Hematopoietic multipotent progenitor cell treated with erythropoietin and hydrocortisone succinate and interleukin-3 and kit ligand, for 6 days (in vitro differentiated cells): ENCODE data around the gene CDH1.

ENCODE experiments used
- DNase-seq: peaks from one replicate; pipeline ENCODE4 v3.0.0-alpha.2; 2015

The CDH1 gene

GRCh38 chr16:68866933-68867332 lies 129.8 kb downstream of the CDH1 start:
- DNase-seq = no peak

GRCh38 chr16:68869492-68870088 lies 132.5 kb downstream of the CDH1 start:
- DNase-seq = peak; percentile 25

DNA sequence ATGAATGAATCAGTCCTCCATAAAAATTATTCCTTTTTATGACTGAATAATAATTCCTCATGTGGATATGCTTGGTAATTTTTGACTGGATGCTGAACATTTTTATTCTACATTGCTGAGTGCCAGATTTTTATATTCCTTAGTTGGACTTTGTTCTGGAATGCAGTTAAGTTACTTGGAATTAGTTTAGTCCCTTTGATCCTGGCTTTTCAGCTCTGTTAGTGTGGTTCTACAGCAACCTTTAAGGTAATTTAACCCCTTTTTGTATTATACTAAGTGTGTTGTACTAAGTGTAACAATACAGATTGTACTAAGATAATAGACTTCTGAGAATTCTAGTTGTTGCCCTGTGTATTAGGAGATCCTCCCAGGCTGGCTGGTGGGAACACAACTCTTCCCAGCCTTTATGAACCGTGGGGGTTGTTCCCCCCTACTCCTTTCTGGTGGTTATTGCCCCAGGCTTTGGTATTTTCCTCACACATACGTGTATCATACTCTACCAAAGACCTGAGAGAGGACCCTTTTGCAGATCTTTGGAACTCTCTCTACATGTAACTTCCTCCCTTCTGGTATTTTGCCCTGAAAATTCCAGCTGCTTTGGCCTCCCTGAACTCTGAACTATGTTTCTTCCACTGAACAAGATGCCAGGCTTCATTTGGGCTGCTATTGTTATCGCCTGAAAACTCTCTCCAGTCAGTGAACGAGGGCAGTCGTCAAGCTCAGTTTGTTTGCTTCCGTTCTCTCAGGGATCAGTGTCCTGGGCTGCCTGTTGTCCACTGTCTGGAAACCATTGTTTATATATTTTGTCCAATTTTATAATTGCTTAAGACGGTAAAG lies 136.8 kb downstream of the CDH1 start:
- DNase-seq = no peak

DNA sequence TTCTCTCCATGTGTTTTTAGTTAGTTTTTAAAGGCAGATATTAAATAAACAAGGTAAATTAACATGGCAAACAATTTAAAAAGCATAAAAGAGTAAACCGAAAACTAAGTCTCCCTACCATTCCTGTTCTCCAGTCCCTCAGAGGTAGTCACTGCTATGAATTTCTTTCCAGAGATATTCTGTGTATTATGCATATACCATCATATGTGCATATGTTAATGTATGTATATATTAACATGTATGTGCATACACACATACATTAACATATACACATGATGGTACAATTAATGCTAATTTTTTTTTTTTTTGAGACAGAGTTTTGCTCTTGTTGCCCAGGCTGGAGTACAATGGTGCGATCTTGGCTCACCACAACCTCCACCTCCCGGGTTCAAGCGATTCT lies 138.8 kb downstream of the CDH1 start:
- DNase-seq = no peak

GRCh38 chr16:68883685-68884084 lies 146.6 kb downstream of the CDH1 start:
- no peak for DNase-seq

DNA sequence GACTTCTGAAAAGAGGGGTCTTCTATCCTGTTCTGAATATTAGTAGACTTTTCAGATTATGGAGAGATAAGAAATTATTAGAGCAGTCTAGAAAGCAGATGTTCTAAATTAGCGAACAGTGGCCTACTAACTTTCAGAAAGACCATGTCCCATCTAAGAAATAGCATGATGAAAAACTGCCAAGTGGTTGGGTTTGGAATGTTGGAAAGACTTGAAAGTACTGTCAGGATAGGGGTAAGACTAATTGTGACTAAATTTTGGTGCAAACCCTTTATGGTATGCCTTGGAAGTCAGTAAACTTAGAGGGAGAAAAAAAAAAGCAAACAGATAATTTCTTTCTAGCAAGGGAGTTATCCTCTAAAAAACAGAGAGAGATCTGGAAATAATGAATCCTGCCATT lies 147.3 kb downstream of the CDH1 start:
- DNase-seq = no peak
